T-cell (primary cell): ENCODE data around the gene ONECUT2. TPM values are rescaled to one million over a fixed set of nuclear protein-coding genes. Genes with fewer than 3 reads are reported as not detected.

Source experiments
- ATAC-seq, 4 experiments: fragments of 200-7000 bp in 3 of 4; fragments of 150-1000 bp in 1 of 4; cut with Tn5 transposase; replicated peaks in 1 of 4; 1 replicate in 3 of 4; 2 replicates in 1 of 4; pipeline ENCODE4 v1.10.0; 2021; ENCODE audit warnings: moderate library complexity in 3 of 4, mild to moderate bottlenecking in 2 of 4, moderate number of reproducible peaks in 1 of 4
- CTCF ChIA-PET, 2 donors: fragments of 300-600 bp; sonication (Branson Sonifier 250); formaldehyde crosslinking; loops; one replicate each; lab custom pipeline; 2022; ENCODE audit warnings: antibody characterized with exemption in 2 of 2; lab: Charles Lee
- POLR2A ChIA-PET, 2 donors: fragments of 300-600 bp; sonication (Branson Sonifier 250); formaldehyde crosslinking; loops; one replicate each; lab custom pipeline; 2022; ENCODE audit warnings: antibody characterized with exemption in 2 of 2; lab: Charles Lee
- DNase-seq, 35 experiments: peaks; one replicate each; pipeline versions ENCODE4 v3.0.0 to v3.0.0-alpha.2; 2013 to 2023
- H3K27ac ChIP-seq: one replicate; pipeline ENCODE4 v1.5.1; 2013; ENCODE audit warnings: low read length
- H3K27me3 ChIP-seq, 2 experiments: replicated peaks in 1 of 2; 1 replicate in 1 of 2; 2 replicates in 1 of 2; pipeline versions ENCODE4 v1.6.1 to v1.7.0; 2013; ENCODE audit warnings: low read length in 1 of 2, mixed read lengths in 1 of 2; ENCODE audit not compliant: control insufficient read depth in 2 of 2, insufficient read depth in 2 of 2; ENCODE audit errors: extremely low read depth in 1 of 2
- H3K36me3 ChIP-seq, 2 donors: 1 replicate in 1 of 2; 2 replicates in 1 of 2; pipeline versions ENCODE4 v1.6.1 to v1.7.0; 2013; ENCODE audit warnings: low read length in 1 of 2; ENCODE audit not compliant: control insufficient read depth in 2 of 2, insufficient read depth in 1 of 2; ENCODE audit errors: extremely low read depth in 1 of 2
- H3K4me1 ChIP-seq, 2 experiments: 1 replicate in 1 of 2; 2 replicates in 1 of 2; pipeline versions ENCODE4 v1.6.1 to v1.7.0; 2013; ENCODE audit warnings: low read length in 2 of 2, mixed read lengths in 1 of 2; ENCODE audit not compliant: insufficient read depth in 2 of 2, control insufficient read depth in 1 of 2; ENCODE audit errors: extremely low read depth in 1 of 2
- H3K4me3 ChIP-seq, 2 donors: 1 replicate in 1 of 2; 2 replicates in 1 of 2; pipeline versions ENCODE4 v1.5.1 to v1.7.0; 2013; ENCODE audit warnings: mild to moderate bottlenecking in 2 of 2, low read length in 1 of 2, moderate library complexity in 1 of 2; ENCODE audit not compliant: control insufficient read depth in 1 of 2; ENCODE audit errors: extremely low read depth in 1 of 2
- H3K9me3 ChIP-seq: 2 replicates; pipeline ENCODE4 v1.7.0; 2013
- H3K27ac Mint-ChIP-seq, 2 donors: one replicate each; pipeline ENCODE4 v1.8.0; 2020 to 2021; ENCODE audit warnings: mild to moderate bottlenecking in 2 of 2, mixed read lengths in 2 of 2
- H3K27me3 Mint-ChIP-seq, 2 donors: one replicate each; pipeline ENCODE4 v1.8.0; 2021 to 2022; ENCODE audit warnings: mixed read lengths in 2 of 2
- H3K36me3 Mint-ChIP-seq: one replicate; pipeline ENCODE4 v1.8.0; 2021; ENCODE audit warnings: mixed read lengths
- H3K4me1 Mint-ChIP-seq, 3 donors: one replicate each; pipeline ENCODE4 v1.8.0; 2020 to 2022; ENCODE audit warnings: mixed read lengths in 3 of 3, mild to moderate bottlenecking in 1 of 3
- H3K4me3 Mint-ChIP-seq, 3 donors: one replicate each; pipeline ENCODE4 v1.8.0; 2020 to 2022; ENCODE audit warnings: mild to moderate bottlenecking in 3 of 3, mixed read lengths in 3 of 3, moderate library complexity in 3 of 3
- H3K9me3 Mint-ChIP-seq, 3 donors: one replicate each; pipeline ENCODE4 v1.8.0; 2020 to 2022; ENCODE audit warnings: mixed read lengths in 3 of 3
- WGBS: methylation state at CpG from one replicate; pipeline ENCODE4 v1.1.5; 2013; ENCODE audit warnings: missing lambda C conversion rate; ENCODE audit not compliant: insufficient coverage; 5-methylcytosine and 5-hydroxymethylcytosine counted together
- total RNA-seq, 35 experiments: library from RNA in 6 of 35; stranded (reverse) in 6 of 35; fragments of 120-200 nt in 1 of 35; gene quantifications; one replicate each; pipeline versions ENCODE4 v1.2.1 to v1.2.4 and lab custom pipeline; 2013 to 2026

ONECUT2 gene
- total RNA-seq, 5 donors from 2014 or later (not counting 1 experiment from before 2014, with no cell fraction given): 0.03 to 0.23 (median 0.09) TPM; not detected in 2

GRCh38 chr18:57447154-57447621 is 12.0 kb downstream of the ONECUT2 start:
- no peaks in the 10 kb centered on the region for H3K36me3 ChIP-seq
- CTCF ChIA-PET: interaction anchor here in 1 of 2 donors (0.5 kb wide), 1 partner anchor 487 kb away, joined by 3 read pairs; no protein-coding TSS in a partner anchor
- WGBS: 11% methylated on average over 9 of the region's 14 CpGs
- ATAC-seq (no peak), DNase-seq (no peak)
- H3K27ac ChIP-seq: no peak overlapping the region
- H3K9me3 ChIP-seq: no peaks in the 10 kb centered on the region
- no peak overlapping the region for H3K4me3 ChIP-seq
- peaks cover 0 to 5% (median 0%) of the 10 kb centered on the region in 3 donors for H3K9me3 Mint-ChIP-seq
- no peak overlapping the region for H3K4me3 Mint-ChIP-seq
- peaks cover 58 to 79% of the 10 kb centered on the region in 2 donors for H3K27me3 Mint-ChIP-seq
- no peaks in the 10 kb centered on the region for H3K36me3 Mint-ChIP-seq
- POLR2A ChIA-PET: no interaction called here
- no peaks in the 10 kb centered on the region for H3K4me1 Mint-ChIP-seq
- H3K4me1 ChIP-seq: no peaks in the 10 kb centered on the region
- no peak overlapping the region for H3K27ac Mint-ChIP-seq
- H3K27me3 ChIP-seq: peaks cover 22 to 34% of the 10 kb centered on the region in 2 experiments

DNA sequence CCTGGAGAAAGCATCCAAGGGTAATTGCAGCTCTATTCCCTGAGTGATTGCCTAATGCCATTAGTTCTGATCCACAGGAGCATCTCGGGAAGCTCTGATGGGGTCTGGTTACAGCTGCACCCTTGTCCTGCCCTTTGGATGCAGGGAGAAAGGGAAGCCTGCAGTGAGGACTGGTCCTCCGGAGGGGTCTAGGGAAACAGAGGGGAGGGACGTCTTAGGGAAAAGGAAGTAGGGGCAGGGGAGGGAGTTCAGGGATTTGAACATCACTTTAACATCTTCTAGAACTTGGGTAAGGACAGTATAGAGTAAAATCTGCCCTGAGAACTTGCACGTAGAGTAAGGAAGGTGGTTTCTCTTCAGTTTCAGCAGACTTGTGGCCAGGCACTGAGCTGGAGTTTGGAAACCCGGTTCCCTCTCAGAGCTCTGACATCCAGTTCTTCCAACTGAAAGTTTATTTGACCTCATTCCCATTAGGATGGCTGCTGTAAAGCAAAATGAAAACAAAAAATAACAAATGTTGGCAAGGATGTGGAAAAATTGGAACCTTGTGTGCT is 20.5 kb downstream of the ONECUT2 start:
- no peak overlapping the region for H3K4me3 ChIP-seq
- no peaks in the 10 kb centered on the region for H3K4me1 Mint-ChIP-seq
- H3K9me3 Mint-ChIP-seq: peaks cover 0 to 11% (median 6%) of the 10 kb centered on the region in 3 donors
- no peaks in the 10 kb centered on the region for H3K9me3 ChIP-seq
- no peak overlapping the region for H3K27ac Mint-ChIP-seq
- H3K27me3 ChIP-seq: peaks cover 0 to 7% of the 10 kb centered on the region in 2 experiments
- CTCF ChIA-PET: no interaction called here
- POLR2A ChIA-PET: no interaction called here
- H3K27ac ChIP-seq: no peak overlapping the region
- no peak overlapping the region for H3K4me3 Mint-ChIP-seq
- 32% methylated on average over 3 of the region's 5 CpGs for WGBS
- no peaks in the 10 kb centered on the region for H3K4me1 ChIP-seq
- no peaks in the 10 kb centered on the region for H3K36me3 Mint-ChIP-seq
- peaks cover 27 to 40% of the 10 kb centered on the region in 2 donors for H3K27me3 Mint-ChIP-seq
- ATAC-seq: no peak
- H3K36me3 ChIP-seq: no peaks in the 10 kb centered on the region
- DNase-seq: no peak

- H3K36me3 Mint-ChIP-seq: no peaks in the 10 kb centered on the region
- H3K4me1 Mint-ChIP-seq: no peaks in the 10 kb centered on the region
- peaks cover 24 to 25% of the 10 kb centered on the region in 2 donors for H3K27me3 Mint-ChIP-seq
- Histone ChIP-seq H3K27me3 (peaks cover 0 to 4% of the 10 kb centered on the region in 2 experiments), H3K4me1 (no peaks in the 10 kb centered on the region), H3K9me3 (no peaks in the 10 kb centered on the region), H3K27ac (no peak overlapping the region), H3K4me3 (no peak overlapping the region), H3K36me3 (no peaks in the 10 kb centered on the region)
- peaks cover 0 to 11% (median 6%) of the 10 kb centered on the region in 3 donors for H3K9me3 Mint-ChIP-seq
- ATAC-seq (no peak), DNase-seq (no peak)
- ChIA-PET CTCF (interaction anchor here in 1 of 2 donors (0.7 kb wide), 1 partner anchor 32 kb away, joined by 4 read pairs; no protein-coding TSS in a partner anchor), POLR2A (no interaction called here)
- no peak overlapping the region for H3K4me3 Mint-ChIP-seq
- no peak overlapping the region for H3K27ac Mint-ChIP-seq
- WGBS: 100% methylated on average over 2 of the region's 3 CpGs
Observed at GRCh38 chr18:57461652-57462269, 26.6 kb downstream of the ONECUT2 start.

GRCh38 chr18:57466307-57466706 is 31.1 kb downstream of the ONECUT2 start:
- Histone ChIP-seq H3K4me1 (no peaks in the 10 kb centered on the region), H3K27me3 (peaks cover 2 to 22% of the 10 kb centered on the region in 2 experiments), H3K27ac (no peak overlapping the region), H3K9me3 (no peaks in the 10 kb centered on the region), H3K36me3 (no peaks in the 10 kb centered on the region), H3K4me3 (no peak overlapping the region)
- H3K4me1 Mint-ChIP-seq: no peaks in the 10 kb centered on the region
- DNase-seq: no peak
- no CpG with 5 or more reads among the region's 2 CpGs for WGBS
- peaks cover 26 to 27% of the 10 kb centered on the region in 2 donors for H3K27me3 Mint-ChIP-seq
- H3K36me3 Mint-ChIP-seq: no peaks in the 10 kb centered on the region
- ChIA-PET CTCF (no interaction called here), POLR2A (no interaction called here)
- no peak overlapping the region for H3K27ac Mint-ChIP-seq
- H3K4me3 Mint-ChIP-seq: no peak overlapping the region
- no peak for ATAC-seq
- no peaks in the 10 kb centered on the region for H3K9me3 Mint-ChIP-seq

DNA sequence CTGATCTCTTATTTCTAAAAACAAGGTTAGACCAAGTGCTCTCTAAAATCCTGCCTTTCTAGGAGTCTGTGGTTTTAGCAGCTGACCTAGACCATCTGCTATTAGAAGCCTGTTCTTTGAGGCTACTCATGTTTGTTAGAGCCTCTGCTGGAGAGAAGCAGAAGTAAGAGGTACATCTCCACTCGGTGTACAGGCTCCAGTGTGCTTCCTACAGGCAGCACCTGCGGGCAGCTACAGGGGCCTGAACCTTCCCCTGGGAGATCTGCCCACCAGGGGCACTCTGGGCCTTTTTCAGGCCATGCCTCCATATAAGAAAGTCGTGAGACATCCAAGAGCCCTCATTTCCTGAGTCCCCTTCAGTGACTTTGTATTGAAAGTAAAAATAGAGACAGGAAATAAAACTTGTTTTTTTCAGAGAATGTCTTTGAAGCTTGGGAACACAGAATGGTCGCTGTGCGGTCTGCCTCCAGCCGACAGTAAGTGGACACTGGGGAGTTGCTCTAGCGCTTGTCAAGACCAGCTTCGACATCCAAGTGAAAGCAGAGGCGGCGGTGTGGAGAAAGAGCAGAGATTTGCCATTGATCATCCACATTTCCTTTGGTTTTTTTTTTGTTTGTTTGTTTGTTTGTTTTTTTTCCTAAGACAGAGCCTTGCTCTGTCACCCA is 31.7 kb downstream of the ONECUT2 start:
- peaks cover 2 to 23% of the 10 kb centered on the region in 2 experiments for H3K27me3 ChIP-seq

GRCh38 chr18:57469884-57470283 is 34.7 kb downstream of the ONECUT2 start:
- H3K36me3 ChIP-seq: no peaks in the 10 kb centered on the region
- no peak for DNase-seq
- no peak overlapping the region for H3K4me3 ChIP-seq
- Mint-ChIP-seq H3K9me3 (no peaks in the 10 kb centered on the region), H3K4me1 (no peaks in the 10 kb centered on the region), H3K27ac (no peak overlapping the region), H3K27me3 (peaks cover 19 to 26% of the 10 kb centered on the region in 2 donors), H3K36me3 (no peaks in the 10 kb centered on the region), H3K4me3 (no peak overlapping the region)
- H3K27me3 ChIP-seq: peaks cover 2 to 27% of the 10 kb centered on the region in 2 experiments
- no peaks in the 10 kb centered on the region for H3K4me1 ChIP-seq
- ATAC-seq: no peak
- H3K9me3 ChIP-seq: no peaks in the 10 kb centered on the region
- POLR2A ChIA-PET: no interaction called here
- H3K27ac ChIP-seq: no peak overlapping the region
- CTCF ChIA-PET: no interaction called here
- WGBS: 67% methylated on average over 1 of the region's 3 CpGs

More for the DNA sequence above, 31.7 kb downstream of the ONECUT2 start:
- Histone ChIP-seq H3K27ac (no peak overlapping the region), H3K4me1 (no peaks in the 10 kb centered on the region), H3K4me3 (no peak overlapping the region), H3K36me3 (no peaks in the 10 kb centered on the region), H3K9me3 (no peaks in the 10 kb centered on the region)
- Mint-ChIP-seq H3K9me3 (no peaks in the 10 kb centered on the region), H3K36me3 (no peaks in the 10 kb centered on the region), H3K27me3 (peaks cover 26 to 28% of the 10 kb centered on the region in 2 donors), H3K27ac (no peak overlapping the region), H3K4me1 (no peaks in the 10 kb centered on the region), H3K4me3 (no peak overlapping the region)
- 63% methylated on average over 9 of the region's 10 CpGs for WGBS
- ATAC-seq (no peak), DNase-seq (no peak)
- ChIA-PET POLR2A (no interaction called here), CTCF (interaction anchor here in 1 of 2 donors (0.6 kb wide), 1 partner anchor 14 kb away, joined by 3 read pairs; no protein-coding TSS in a partner anchor)
